WTC11 (cell line): ENCODE measurements around the gene TBRG4. TPM values are rescaled to one million over a fixed set of nuclear protein-coding genes. Genes with fewer than 3 reads are reported as not detected.

Experiments
- ATAC-seq: fragments of 200-7000 bp; cut with Tn5 transposase; 2 replicates; pipeline ENCODE4 v1.10.0; 2021; ENCODE audit warnings: mild to moderate bottlenecking, moderate library complexity
- CTCF ChIA-PET: fragments of 300-600 bp; sonication (Branson Sonifier 250); formaldehyde crosslinking; loops from one replicate; lab custom pipeline; 2021; ENCODE audit warnings: antibody characterized with exemption; lab: Charles Lee
- POLR2A ChIA-PET: fragments of 350-600 bp; sonication (Branson Sonifier 250); formaldehyde crosslinking; loops from one replicate; lab custom pipeline; 2021; ENCODE audit warnings: antibody characterized with exemption; lab: Charles Lee
- DNase-seq: peaks from one replicate; pipeline ENCODE4 v3.0.0; 2021; ENCODE audit warnings: low spot score
- H3K27ac Mint-ChIP-seq: 2 replicates; pipeline ENCODE4 v1.8.0; 2021; ENCODE audit warnings: mixed read lengths
- H3K27me3 Mint-ChIP-seq: 2 replicates; pipeline ENCODE4 v1.8.0; 2021; ENCODE audit warnings: low read depth, mild to moderate bottlenecking, moderate library complexity, mixed read lengths
- H3K36me3 Mint-ChIP-seq: 2 replicates; pipeline ENCODE4 v1.8.0; 2021; ENCODE audit warnings: mixed read lengths
- H3K4me1 Mint-ChIP-seq: 2 replicates; pipeline ENCODE4 v1.8.0; 2022; ENCODE audit warnings: mixed read lengths
- H3K4me3 Mint-ChIP-seq: 2 replicates; pipeline ENCODE4 v1.8.0; 2021; ENCODE audit warnings: mild to moderate bottlenecking, moderate library complexity, mixed read lengths
- H3K9me3 Mint-ChIP-seq: 2 replicates; pipeline ENCODE4 v1.8.0; 2021; ENCODE audit warnings: mixed read lengths
- AFF4 ChIP-seq: sonication (generic); formaldehyde crosslinking; IDR thresholded peaks from 2 replicates; pipeline ENCODE4 v1.8.1; 2023; ENCODE audit warnings: mild to moderate bottlenecking, missing genetic modification reagents, borderline replicate concordance
- ARID4B ChIP-seq: sonication (generic); formaldehyde crosslinking; IDR thresholded peaks from 2 replicates; pipeline ENCODE4 v1.8.0; 2023; ENCODE audit warnings: missing genetic modification reagents, mild to moderate bottlenecking, borderline replicate concordance
- ATF2 ChIP-seq: sonication (generic); formaldehyde crosslinking; IDR thresholded peaks from 2 replicates; pipeline ENCODE4 v1.8.1; 2022; ENCODE audit warnings: low read depth, missing genetic modification reagents, borderline replicate concordance
- EMX1 ChIP-seq: fragments of 250-450 bp; sonication (Bioruptor Pico); IDR thresholded peaks from 2 replicates; pipeline ENCODE4 v1.8.0; 2021; ENCODE audit warnings: mild to moderate bottlenecking
- ETV6 ChIP-seq: sonication (generic); formaldehyde crosslinking; IDR thresholded peaks from 2 replicates; pipeline ENCODE4 v1.8.1; 2022; ENCODE audit warnings: mild to moderate bottlenecking, missing genetic modification reagents
- FOXP1 ChIP-seq: sonication (generic); formaldehyde crosslinking; IDR thresholded peaks from 2 replicates; pipeline ENCODE4 v1.8.0; 2022; ENCODE audit warnings: missing genetic modification reagents, mild to moderate bottlenecking, moderate library complexity, borderline replicate concordance
- HMGXB4 ChIP-seq: sonication (generic); formaldehyde crosslinking; IDR thresholded peaks from 2 replicates; pipeline ENCODE4 v1.8.1; 2023; ENCODE audit warnings: mild to moderate bottlenecking, moderate library complexity, missing genetic modification reagents
- IRF2 ChIP-seq: sonication (generic); formaldehyde crosslinking; IDR thresholded peaks from 2 replicates; pipeline ENCODE4 v1.8.0; 2022; ENCODE audit warnings: low read depth, missing genetic modification reagents, borderline replicate concordance
- JUN ChIP-seq: sonication (generic); formaldehyde crosslinking; IDR thresholded peaks from 2 replicates; pipeline ENCODE4 v1.8.0; 2023; ENCODE audit warnings: mild to moderate bottlenecking, missing genetic modification reagents
- MYBL2 ChIP-seq: sonication (generic); formaldehyde crosslinking; IDR thresholded peaks from 2 replicates; pipeline ENCODE4 v1.8.1; 2023; ENCODE audit warnings: mild to moderate bottlenecking, moderate library complexity, missing genetic modification reagents
- SOX15 ChIP-seq: fragments of 250-450 bp; sonication (Bioruptor Pico); IDR thresholded peaks from 2 replicates; pipeline ENCODE4 v1.9.0; 2021; ENCODE audit warnings: mild to moderate bottlenecking
- TCF7 ChIP-seq: sonication (generic); formaldehyde crosslinking; IDR thresholded peaks from 2 replicates; pipeline ENCODE4 v1.8.0; 2022; ENCODE audit warnings: mild to moderate bottlenecking, low read depth, missing genetic modification reagents, moderate library complexity
- ZNF232 ChIP-seq: sonication (generic); formaldehyde crosslinking; IDR thresholded peaks from 2 replicates; pipeline ENCODE4 v1.8.0; 2022; ENCODE audit warnings: mild to moderate bottlenecking, missing genetic modification reagents
- ZNF281 ChIP-seq: sonication (generic); formaldehyde crosslinking; IDR thresholded peaks from 2 replicates; pipeline ENCODE4 v1.8.0; 2023; ENCODE audit warnings: mild to moderate bottlenecking, missing genetic modification reagents
- ZNF423 ChIP-seq: fragments of 250-450 bp; sonication (Bioruptor Pico); IDR thresholded peaks from 2 replicates; pipeline ENCODE4 v2.1.2; 2022; ENCODE audit warnings: mild to moderate bottlenecking, moderate library complexity
- ZNF512 ChIP-seq: sonication (generic); formaldehyde crosslinking; IDR thresholded peaks from 2 replicates; pipeline ENCODE4 v1.8.1; 2022; ENCODE audit warnings: missing genetic modification reagents, borderline replicate concordance
- ZNF671 ChIP-seq: fragments of 250-450 bp; sonication (Bioruptor Pico); IDR thresholded peaks from 2 replicates; pipeline ENCODE4 v1.8.0; 2021; ENCODE audit warnings: mild to moderate bottlenecking
- ZSCAN18 ChIP-seq: fragments of 250-450 bp; sonication (Bioruptor Pico); IDR thresholded peaks from 2 replicates; pipeline ENCODE4 v2.1.2; 2022; ENCODE audit warnings: mild to moderate bottlenecking, moderate library complexity
- total RNA-seq: library from RNA; stranded (reverse); gene quantifications from 3 replicates; pipeline ENCODE4 v1.2.3, GENCODE V29; 2021

The TBRG4 gene
- total RNA-seq, 1 experiment from 2014 or later, result 167 TPM

GRCh38 chr7:45129906-45130305 is 18.4 kb upstream of the TBRG4 start (continued):
- TF ChIP-seq IRF2 (CRISPR knock-in tag), result no peak

GRCh38 chr7:45129181-45129800 is 17.8 kb upstream of the TBRG4 start:
- ChIA-PET CTCF (no interaction called here), POLR2A (no interaction called here)
- no peaks in the 10 kb centered on the region for H3K27me3 Mint-ChIP-seq
- no peak overlapping the region for H3K27ac Mint-ChIP-seq
- 0 out of 2 replicates have a peak, but pooled peaks cover 2% of the 10 kb centered on the region for H3K4me1 Mint-ChIP-seq
- H3K9me3 Mint-ChIP-seq, result no peaks in the 10 kb centered on the region
- ATAC-seq (no peak), DNase-seq (no peak)
- H3K36me3 Mint-ChIP-seq, result no peaks in the 10 kb centered on the region
- no peak overlapping the region for H3K4me3 Mint-ChIP-seq
- no peak for TF ChIP-seq ARID4B
- no peak for TF ChIP-seq JUN
- no peak for TF ChIP-seq AFF4 (CRISPR knock-in tag)
- no peak for TF ChIP-seq MYBL2 (CRISPR knock-in tag)
- no peak for TF ChIP-seq ETV6
- TF ChIP-seq ZNF232 (CRISPR knock-in tag), result no peak
- no peak for TF ChIP-seq FOXP1 (CRISPR knock-in tag)
- TF ChIP-seq EMX1 (CRISPR knock-in tag), result no peak
- TF ChIP-seq ZNF671 (CRISPR knock-in tag), result no peak
- no peak for TF ChIP-seq ZNF281 (CRISPR knock-in tag)
- TF ChIP-seq ZSCAN18 (CRISPR knock-in tag), result no peak
- TF ChIP-seq ZNF423 (CRISPR knock-in tag), result no peak
- TF ChIP-seq ZNF512 (CRISPR knock-in tag), result no peak
- TF ChIP-seq HMGXB4 (CRISPR knock-in tag), result no peak
- no peak for TF ChIP-seq TCF7 (CRISPR knock-in tag)
- no peak for TF ChIP-seq ATF2
- no peak for TF ChIP-seq SOX15 (CRISPR knock-in tag)
